Frontal cortex (tissue), 4 donors: ENCODE results near the gene SUPT20H. TPM values are rescaled to one million over a fixed set of nuclear protein-coding genes. Genes with fewer than 3 reads are reported as not detected.

ENCODE experiments used
- DNase-seq, 2 donors: peaks; one replicate each; pipeline ENCODE4 v3.0.0; 2012; ENCODE audit warnings: low spot score in 2 of 2
- FAIRE-seq: peaks from 2 replicates; lab custom pipeline; 2012; peaks lifted over from hg19 to GRCh38; lab: Jason Lieb, UNC
- total RNA-seq: library from RNA; depleted of rRNA; stranded (reverse); fragments of >200 nt; gene quantifications from one replicate; pipeline ENCODE4 v1.2.3, GENCODE V29; 2014
- donor health status: control.
- donor health status: control.
- donor health status: control.

The SUPT20H gene
- total RNA-seq, 1 donor from 2014 or later = 62.0 TPM

GRCh38 chr13:37011002-37011401, 48.5 kb downstream of the SUPT20H start:
- no peak for FAIRE-seq
- no peak for DNase-seq

DNA sequence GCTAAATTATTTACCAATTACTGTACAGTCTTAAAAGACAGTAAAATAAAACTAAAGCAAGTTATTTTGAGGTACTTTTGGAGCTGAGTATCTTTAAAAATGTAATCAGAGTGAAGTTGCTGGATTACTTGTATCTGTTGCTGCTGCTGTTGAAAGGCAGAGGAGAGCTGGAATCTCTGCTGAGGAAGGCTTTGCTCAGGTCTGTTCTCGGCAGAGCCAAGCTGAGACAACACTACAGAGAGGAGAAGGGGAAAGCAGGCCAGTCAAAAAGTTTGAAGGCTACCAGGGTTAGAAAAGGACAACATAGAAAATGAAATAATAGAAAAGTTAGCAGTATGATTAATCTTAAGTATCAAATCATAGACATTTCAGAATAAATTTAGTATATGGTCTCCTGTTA, 49.1 kb downstream of the SUPT20H start:
- no peak for DNase-seq

GRCh38 chr13:37009692-37010091, 49.8 kb downstream of the SUPT20H start:
- DNase-seq = no peak
- no peak for FAIRE-seq

More for the DNA sequence above, 49.1 kb downstream of the SUPT20H start:
- no peak for FAIRE-seq

- FAIRE-seq (no peak), DNase-seq (no peak)
Observed at GRCh38 chr13:37001921-37002250, 57.6 kb downstream of the SUPT20H start.

DNA sequence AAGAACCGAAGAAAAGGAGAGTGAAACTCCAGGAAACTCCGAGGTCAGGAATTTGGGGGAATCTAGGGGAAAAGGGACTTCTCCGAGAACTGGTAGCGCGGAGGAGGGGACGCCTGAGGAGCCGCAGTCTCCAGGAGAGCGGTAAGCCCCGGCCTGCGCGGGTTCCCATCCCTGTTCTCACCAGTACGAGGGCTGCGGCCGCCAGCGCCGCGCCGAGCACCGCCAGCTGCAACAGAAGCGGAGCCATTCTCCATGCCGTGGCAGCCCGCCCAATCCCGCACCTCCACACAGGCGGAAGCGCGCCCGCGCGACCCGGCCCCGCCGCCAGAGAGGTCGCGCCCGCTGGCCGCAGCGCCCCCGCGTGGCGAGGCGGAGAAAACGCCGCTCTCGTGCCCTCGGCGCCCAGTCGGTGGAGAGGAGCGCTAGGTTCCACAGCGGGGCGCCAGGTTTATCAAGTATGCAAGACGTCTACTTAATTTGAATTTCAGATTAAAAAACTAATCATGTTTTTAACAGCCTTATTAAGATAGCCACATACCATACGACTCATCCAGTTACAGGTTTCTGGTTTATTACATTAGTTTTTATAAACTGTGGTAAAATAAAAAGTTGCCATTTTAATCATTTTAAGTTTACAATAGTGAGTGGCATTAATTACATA, 60.3 kb downstream of the SUPT20H start, which contains the start of gene ALG5:
TSS of gene ALG5 (minus strand) at position 287 of the 661 bp plus-strand sequence. CDS start at position 247, 40 bp downstream.
- FAIRE-seq = no peak
- peak; percentile 84 to 87 for DNase-seq

DNA sequence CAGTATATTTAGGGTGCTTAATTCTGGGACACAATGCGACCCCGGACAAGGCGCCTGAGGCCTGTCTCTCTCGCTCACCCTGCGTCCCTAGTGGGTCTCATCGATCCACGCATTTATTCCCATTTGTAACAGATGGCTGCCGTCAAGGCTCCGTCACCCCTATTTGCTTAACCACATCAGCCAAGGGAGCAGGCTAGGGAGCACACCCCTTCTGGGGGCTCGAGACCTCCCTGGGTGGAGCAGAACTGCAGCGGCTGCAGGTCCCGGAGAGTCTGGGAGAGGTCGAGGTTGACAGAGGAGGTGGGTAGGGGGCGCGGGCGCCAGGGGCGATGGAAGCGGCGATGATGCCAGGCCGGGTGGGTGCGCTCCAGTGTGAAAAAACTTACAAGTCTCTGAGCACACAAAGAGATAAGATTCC, 60.9 kb downstream of the SUPT20H start:
- FAIRE-seq = no peak
- no peak for DNase-seq

GRCh38 chr13:36997716-36998427, 61.6 kb downstream of the SUPT20H start:
- FAIRE-seq (no peak), DNase-seq (no peak)

- no peak for FAIRE-seq
- DNase-seq = no peak
Observed at GRCh38 chr13:36992362-36992761, 67.1 kb downstream of the SUPT20H start.

- DNase-seq (no peak), FAIRE-seq (no peak)
Observed at GRCh38 chr13:36986462-36987240, 72.8 kb downstream of the SUPT20H start.

DNA sequence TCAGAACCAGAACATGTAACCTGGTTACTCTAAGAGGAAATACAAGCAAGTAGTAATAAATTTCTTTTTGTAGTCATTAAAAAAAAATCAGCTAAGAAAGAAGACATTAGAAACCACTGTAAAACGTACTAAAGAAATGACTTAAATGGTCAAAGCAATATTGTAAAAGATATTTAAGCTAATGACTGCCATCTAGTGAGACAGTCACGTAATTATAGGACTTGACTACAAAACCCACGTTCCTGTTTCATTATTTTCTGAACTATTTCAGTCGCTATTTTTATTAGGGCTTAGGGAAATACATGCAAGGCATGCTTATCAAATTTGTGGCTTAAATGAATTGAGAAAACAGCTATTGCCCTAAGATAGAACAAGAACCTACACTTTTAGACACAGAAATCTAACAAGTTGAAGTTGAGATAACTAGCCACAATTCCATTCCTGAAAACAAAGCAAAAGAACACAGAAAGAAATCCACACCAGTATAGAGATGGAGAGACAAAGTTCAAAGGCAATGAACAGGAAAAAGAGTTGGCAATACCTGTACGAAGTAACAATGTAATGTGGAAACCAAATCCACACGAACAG, 78.2 kb downstream of the SUPT20H start:
- FAIRE-seq (peak; percentile 95), DNase-seq (peak in 1 of 2 donors; percentile 39)

DNA sequence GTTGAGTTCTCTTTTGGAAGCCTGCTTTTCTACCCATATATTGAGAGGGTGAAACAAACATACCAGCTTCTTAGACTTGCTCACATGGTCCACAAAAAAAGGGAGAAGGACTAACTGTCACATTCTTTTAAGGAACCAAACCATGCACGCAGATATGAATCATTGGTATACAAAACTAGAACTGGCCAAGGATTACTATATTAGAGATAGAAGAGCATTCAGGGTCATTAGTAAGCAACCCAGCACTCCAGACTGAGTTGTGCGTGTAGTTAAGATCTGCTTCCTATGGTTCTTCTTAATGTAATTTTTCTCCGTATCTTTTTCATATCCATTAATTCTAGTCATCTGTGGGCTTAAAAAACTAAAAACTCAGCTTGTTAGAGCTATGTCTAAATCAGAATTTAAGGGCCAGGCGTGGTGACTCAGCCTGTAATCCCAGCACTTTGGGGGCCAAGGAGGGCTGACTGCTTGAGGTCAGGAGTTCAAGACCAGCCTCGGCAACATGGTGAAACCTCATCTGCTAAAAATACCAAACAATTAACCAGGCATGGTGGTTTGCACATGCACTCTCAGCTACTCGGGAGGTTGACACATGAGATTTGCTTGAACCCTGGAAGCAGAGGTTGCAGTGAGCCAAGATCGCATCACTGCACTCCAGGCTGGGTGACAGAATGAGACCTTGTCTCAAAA, 80.0 kb downstream of the SUPT20H start:
- DNase-seq (no peak), FAIRE-seq (no peak)

GRCh38 chr13:36975172-36975571, 84.3 kb downstream of the SUPT20H start:
- DNase-seq (no peak), FAIRE-seq (no peak)

DNA sequence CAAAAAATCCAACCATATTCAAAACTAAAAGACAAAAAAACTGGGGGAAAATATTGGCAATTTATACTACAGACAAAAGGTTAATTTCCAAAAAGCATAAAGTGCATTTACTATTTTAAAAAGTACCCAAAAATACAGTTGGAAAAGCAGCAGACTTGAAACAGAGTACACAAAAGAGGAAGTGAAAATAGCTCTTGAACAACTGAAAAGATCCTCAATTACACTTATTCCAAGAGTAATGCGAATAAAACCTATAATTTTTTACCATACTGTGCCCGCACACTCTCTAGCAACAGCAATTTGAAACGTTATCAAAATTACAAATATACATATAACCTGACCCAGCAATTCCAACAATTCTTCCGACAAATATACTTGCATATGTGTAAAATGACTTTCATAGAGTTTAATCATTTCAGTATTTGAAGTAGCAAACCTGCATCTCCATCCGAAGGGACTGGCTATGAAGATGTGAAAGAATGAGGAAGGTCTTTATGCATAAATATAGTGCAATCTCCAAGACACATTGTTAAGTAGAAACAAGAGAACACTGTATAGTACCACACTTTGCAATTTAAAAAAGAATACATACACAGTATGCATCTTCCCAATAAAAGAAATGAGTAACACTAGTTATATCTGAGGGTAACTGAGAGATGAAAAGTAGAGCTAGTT, 85.7 kb downstream of the SUPT20H start:
- no peak for FAIRE-seq
- DNase-seq = no peak

- FAIRE-seq (no peak), DNase-seq (no peak)
Observed at GRCh38 chr13:36973009-36973408, 86.5 kb downstream of the SUPT20H start.

DNA sequence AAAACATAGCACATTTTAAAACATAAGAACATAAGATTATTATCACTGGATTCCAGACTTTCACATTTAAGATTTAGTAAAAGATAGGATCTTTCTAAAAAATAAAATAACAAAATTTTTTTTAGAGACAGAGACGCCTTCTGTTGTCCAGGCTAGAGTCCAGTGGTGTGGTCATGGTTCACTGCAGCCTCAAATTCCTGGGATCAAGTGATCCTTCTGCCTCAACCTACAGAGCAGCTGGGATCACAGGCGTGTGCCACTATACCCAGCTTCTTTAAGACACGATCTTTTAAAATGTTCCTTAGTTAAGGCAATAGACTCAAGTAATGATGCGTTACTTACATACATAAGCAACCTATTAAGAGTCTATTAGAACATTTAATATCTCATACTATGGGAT, 93.1 kb downstream of the SUPT20H start:
- DNase-seq = no peak
- FAIRE-seq = no peak

DNA sequence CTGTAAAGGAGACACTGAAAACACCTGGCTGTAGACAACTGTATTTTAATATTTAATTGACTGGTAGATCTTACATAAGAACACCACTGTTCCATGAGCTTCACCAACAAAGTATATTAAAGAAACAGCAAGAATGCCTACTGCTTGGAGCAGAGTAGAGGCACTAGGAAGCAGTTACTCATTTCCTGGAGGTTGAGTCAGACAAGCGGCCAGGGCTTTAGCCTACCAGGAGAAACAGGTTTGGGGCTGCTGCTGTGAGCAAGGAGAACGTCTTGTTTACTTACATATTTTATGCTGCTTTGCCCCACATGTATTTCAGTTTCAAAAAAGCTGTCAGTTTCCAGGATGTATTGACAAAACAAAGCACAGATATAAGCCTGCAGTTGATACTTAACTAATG, 93.7 kb downstream of the SUPT20H start:
- FAIRE-seq (no peak), DNase-seq (no peak)

GRCh38 chr13:36959456-36960116, 99.9 kb downstream of the SUPT20H start:
- FAIRE-seq (no peak), DNase-seq (no peak)
